NCI-H128 (cell line): ENCODE measurements around the gene FDPS.
"Not testable (repeated sequence)": the region's sequence is repeated elsewhere in the genome, so short reads cannot be mapped to it uniquely, and the experiment has no call there.

Experiments
- DNase-seq: peaks from one replicate; lab custom pipeline; 2025; ENCODE audit not compliant: unreplicated experiment; lab: John Stamatoyannopoulos, UW

Gene FDPS

DNA sequence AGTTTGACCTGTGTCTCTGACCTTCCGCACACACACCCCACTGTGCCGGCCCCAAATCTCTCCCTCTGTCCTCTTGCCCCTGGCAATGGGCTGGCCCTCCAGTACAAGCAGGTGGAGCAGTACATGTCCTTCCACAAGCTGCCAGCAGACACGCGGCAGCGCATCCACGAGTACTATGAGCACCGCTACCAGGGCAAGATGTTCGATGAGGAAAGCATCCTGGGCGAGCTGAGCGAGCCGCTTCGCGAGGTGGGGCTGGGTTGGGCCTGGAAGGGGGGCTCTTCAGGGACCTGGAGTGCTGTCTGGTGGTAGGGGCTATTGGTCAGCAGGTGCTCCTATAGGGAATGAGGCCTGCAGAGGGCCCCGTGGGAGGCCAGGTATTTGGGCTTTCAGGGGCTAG is 23.6 kb upstream of the FDPS start:
- DNase-seq, result no peak

DNA sequence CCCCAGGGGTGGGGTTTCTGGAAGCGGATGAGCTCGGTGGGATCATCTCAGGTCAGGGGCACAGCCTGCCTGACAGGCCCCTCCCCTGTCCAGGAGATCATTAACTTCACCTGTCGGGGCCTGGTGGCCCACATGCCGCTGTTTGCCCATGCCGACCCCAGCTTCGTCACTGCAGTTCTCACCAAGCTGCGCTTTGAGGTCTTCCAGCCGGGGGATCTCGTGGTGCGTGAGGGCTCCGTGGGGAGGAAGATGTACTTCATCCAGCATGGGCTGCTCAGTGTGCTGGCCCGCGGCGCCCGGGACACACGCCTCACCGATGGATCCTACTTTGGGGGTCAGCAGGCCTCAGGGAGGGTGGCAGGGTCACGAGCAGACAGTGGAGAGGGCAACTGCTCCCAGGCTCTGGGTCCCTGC is 23.0 kb upstream of the FDPS start:
- no peak for DNase-seq

DNA sequence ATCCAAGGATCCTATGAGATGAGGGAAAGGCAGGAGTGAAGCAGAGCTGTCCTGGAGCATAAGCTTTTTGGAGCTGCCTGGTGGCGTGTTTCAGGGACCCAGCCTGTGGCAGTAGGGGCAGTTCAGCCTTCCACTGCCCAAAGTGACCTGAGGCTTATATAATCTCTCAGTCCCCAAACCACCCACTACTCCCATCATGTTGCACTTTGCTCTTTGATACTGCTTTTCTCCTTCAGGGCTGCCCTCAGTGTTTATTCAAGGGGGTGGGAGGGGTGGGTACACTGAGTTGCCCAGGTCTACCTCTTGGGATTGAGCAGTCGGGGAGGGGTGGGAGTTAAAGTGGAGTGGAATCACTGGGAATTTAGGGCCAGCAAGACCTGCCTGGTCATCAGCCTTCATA is 22.1 kb upstream of the FDPS start:
- DNase-seq, result no peak

DNA sequence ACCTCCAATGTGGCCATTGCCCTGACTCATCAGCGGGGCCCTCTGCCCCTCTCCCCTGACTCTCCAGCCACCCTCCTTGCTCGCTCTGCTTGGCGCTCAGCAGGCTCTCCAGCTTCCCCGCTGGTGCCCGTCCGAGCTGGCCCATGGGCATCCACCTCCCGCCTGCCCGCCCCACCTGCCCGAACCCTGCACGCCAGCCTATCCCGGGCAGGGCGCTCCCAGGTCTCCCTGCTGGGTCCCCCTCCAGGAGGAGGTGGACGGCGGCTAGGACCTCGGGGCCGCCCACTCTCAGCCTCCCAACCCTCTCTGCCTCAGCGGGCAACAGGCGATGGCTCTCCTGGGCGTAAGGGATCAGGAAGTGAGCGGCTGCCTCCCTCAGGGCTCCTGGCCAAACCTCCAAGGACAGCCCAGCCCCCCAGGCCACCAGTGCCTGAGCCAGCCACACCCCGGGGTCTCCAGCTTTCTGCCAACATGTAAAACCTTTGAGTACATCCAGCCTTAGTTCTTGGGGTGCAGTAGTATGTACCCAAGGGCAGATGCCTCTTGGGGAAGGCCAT is 20.6 kb upstream of the FDPS start:
- no peak for DNase-seq

DNA sequence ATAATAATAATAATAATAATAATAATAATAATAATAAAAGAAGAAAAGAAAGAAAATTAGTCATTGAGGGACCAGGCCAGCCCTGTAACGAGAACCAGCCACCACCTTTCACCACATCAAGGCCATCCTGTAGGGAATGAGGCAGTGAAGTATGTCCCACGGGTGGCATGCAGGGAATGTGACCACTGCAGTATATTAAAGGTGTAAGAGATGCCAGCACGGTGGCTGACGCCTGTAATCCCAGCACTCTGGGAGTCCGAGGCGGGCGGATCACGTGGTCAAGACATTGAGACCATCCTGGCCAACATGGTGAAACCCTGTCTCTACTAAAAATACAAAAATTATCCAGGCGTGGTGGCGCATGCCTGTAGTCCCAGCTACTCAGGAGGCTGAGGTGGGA is 17.7 kb upstream of the FDPS start:
- not testable (repeated sequence) for DNase-seq

DNA sequence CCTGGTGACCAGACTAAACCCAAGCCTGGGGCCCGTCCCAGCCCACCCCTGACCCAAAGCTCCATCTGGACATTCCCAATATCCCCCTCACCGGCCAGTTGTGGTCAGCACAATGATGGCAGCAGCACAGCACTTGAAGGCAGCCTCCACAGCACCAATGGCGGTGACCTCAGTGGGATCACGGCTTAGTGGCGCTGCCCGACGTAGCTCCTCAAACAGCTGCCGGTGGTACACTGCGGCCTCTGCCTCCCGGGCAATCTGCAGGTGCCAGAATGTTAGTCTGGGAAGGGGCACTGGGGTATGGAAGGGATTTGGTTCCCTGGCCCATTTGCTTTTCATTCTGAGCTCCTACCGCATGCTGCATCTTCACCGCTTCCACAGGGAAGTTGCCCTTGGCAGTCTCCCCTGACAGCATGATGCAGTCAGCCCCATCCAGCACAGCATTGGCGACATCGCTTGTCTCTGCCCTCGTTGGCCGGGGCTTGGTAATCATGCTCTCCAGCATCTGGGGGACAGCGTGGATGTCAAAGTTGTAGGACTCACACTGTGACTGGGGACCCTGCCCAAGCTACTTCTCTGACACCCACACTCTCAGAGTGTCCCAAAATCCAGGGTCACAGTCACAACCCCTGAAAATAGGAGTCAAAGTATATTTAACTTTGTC is 15.4 kb upstream of the FDPS start:
- no peak for DNase-seq

DNA sequence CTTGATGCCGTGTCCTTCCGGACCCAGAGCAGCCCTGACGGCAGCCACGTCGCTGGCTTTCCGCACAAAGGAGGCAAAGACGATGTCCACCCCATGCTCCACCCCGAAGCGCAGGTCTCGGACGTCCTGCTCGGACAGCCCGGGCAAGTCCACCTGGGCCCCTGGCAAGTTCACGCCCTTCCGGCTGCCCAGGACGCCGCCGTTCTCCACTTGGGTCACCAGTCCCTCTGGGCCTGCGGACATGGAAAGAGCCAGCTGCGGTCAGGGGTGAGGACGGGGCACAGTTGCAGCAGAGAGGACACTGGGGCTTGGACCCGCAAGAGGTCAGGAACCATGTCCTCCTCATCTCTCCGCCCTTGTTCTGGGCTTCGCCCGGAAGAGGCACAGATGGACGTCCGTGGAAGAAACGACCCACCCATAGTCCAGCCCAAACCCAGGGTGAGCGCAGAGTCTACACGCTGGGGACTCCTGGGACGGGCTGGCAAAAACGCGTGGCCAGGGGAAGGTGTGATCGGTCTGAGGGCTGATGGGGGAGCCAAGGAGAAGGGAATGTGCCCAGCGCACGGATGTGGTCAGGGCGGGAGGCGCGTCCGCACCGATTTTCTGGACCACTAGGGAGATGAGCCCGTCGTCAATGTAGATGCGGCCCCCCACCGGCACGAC is 14.0 kb upstream of the FDPS start:
- no peak for DNase-seq

DNA sequence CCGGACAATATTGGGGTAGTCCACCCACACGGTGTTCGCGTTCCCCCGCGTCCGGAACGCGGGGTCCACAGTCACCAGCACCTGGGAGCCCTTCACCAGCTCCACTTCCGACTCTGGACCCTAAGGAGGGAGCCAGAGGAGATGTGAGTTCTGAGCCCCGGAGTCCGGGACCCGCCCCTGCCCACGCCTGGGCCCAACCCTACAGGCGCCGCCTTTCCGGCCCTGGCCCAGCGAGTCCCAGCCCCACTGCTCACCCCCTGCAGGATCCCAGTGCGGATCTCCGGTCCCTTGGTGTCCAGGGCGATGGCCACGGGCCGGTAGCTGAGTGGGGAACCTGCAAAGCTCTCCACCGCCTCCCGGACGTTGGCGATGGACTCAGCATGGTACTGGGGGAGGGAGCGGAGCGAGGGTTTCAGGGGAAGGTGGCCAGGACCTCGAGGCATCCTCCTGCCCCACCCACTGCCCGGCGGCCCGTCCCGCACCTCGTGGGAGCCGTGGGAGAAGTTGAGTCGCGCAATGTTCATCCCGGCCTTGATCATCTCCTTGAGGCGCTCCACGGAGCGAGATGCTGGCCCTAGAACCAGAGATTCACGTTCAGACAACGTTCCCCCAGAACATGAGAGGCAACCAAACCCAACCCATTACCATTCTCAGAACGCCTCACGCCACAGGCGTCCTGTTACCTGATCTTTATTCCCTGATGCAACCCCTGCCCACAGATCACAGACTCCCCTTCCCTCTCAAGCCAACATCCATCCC is 13.3 kb upstream of the FDPS start:
- DNase-seq, result no peak

DNA sequence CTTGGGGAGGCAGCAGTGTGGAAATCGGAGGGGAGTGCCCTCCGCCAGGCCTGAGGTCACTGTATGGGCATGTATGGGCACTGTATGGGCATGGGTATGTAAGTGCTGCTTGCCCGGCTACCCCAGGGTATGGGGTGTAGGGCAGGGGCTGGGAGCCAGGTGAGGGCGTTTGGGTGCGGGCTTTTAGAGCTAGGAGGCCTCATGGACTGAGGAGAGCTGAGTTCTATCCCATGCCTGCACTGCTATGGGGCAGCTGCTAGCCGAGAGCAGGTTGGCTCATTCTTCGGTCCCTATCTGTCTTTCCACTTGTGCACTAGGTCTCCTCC is 12.8 kb upstream of the FDPS start:
- DNase-seq, result no peak

DNA sequence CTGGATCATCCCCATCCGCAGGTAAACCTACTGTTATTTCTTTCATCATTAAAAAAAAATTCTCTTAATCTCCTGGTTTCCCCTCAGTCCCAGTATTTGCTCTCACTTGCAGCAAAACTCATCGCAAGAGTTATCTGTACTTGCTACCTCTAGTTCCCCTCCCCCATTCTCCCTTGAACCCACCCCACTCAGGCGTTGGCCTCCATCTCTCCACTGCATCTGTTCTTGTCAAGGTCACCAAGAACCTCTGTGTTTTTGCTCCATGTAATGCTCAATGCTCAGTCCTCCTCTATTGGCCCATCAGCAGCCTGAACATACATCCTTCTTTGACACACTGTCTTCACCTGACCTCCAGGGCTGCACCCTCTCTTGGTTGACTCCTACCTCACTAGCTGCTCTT is 12.0 kb upstream of the FDPS start:
- no peak for DNase-seq

DNA sequence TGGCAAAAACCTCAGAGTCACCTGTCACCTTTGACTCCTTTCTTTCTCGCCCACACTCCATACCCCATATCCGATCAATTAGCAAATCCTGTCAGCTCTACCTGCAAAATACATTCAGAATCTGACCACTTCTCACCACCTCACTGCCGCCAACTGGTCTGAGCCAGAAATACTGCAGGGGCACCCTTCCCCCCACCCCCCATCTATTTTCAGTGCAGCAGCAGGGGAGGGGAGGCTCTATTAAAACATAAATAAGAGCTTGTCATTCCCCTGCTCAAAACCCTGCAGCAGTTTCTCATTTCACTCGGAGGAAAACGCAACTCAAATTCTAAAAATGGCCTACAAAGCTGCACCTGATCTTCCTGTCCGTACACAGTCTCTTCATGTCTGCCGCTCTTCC is 11.3 kb upstream of the FDPS start:
- DNase-seq, result no peak

DNA sequence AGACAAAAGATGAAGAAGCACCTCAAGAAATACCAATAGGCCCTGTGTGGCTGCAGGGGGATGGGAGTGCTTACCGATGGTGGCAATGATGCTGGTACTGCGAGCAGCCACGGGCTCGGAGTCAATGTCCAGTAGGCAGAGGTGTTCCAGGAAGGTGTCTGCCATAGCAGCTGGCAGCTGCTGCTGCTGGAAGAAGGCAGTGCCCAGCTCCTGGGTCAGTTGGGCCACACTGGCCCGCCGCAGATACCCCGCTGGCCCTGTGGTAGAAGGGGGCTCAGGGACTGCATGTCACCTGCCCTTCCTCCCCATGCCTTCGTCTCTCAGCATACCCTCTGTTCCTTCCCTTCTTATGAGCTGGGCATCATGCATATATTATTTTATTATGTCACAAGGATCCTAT is 8.6 kb upstream of the FDPS start:
- DNase-seq, result no peak

DNA sequence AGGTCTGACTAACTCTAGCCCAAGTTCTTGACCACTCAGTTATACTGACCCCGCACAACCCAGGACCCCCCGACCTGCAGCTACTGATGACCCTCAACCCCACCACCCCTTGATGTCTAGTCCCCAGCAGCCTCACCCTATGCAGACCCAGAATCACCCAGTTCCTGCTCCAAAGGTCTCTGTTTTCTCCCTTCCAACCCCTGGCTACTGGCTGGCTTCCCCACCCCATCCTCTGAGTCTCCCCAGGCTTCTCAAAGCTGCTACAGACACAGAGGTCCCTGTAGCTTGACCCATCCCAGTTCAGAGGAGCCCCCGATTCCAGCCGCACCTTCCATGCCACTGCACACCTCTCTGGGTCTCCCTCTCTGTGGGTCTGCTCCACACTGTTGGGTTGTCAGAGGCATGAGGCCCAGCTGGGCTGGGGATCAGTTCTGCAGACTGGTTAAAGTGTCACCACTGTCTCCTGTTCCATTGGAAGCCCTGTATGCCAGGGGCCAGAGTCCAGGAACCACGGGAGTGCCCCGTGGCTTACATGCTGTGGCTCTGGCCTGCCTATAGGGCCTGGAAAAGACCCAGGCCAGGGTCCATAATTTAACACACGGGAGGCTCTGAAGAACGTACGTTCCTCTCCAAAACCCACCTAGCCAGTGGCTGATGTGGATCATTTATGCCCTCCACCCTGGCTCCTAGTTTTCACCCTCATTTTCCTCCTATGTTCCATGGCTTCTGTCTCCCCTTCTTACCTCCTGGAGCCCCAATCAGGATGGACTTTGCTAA is 7.9 kb upstream of the FDPS start:
- no peak for DNase-seq

DNA sequence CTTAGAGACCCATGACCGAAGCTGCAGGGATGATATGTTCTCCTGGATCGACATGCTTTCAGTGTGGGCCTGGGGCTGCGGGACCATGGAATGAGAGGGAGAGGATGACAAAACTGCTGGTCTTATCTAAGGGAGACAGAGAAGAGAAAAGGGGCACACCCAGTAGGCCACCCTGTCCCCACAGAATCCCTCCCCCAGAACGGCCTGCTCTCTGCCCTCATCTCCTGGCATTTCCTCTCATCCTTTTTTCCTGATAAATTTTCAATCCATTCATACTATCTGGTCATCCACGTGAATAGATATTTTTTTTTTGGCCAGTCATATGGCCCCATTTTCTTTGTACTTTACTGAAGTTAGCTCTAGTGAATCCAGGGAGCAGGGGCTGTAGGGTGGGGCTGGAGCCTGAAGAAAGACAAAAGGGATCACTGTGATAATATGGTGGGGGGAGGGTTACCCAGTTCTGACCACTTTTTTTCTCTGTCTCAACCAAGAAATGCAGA is 7.3 kb upstream of the FDPS start, which contains the start of gene PKLR:
TSS of gene PKLR (minus strand) at position 97 of the 500 bp plus-strand sequence. CDS start at position 54, 43 bp downstream.
- no peak for DNase-seq

DNA sequence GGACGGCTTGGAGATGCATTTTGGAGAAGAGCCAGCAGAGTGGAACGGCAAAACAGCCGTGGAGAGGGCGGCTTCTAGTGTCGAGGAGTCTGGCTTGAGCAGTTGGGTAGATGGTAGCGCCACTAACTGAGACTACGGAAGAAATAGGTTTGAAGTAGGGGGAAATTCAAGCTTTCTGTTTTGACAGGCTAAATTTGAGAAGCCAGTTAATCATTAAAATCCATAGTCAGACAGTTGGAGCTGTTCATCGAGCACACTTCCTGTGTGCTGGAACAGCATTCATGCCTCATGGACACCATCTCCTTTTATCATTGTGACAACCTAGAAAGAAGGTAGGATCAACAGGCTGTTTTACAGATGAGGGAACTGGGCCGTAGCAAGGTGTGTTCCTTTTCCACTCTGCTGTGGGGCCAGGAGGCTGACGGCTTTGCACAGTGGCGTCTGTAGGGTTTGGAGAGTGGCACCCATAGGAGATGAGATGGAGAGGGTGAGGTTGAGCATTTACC is 4.1 kb upstream of the FDPS start:
- no peak for DNase-seq

DNA sequence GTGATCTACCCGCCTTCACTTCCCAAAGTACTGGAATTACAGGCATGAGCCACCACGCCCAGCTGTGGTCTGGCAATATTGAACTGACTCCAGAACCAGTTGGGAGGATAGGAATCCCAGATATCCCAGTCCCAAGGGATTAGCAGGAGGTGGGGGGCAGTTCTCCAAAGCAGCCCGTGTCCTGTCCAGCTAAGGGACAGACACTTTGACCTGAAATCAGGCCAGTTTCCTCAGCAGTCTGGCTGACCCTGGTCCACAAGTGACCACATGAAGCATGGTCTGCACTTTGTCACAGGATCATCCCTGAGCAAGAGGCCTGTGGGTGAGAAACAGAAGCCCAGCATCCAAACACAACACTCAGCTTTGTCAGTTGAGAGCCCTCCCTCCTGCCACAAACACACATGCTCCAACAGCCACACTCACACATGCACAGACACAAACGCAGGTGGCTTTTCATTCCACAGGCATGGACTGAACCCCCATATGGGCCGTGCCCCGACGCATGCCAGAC is 2.7 kb upstream of the FDPS start:
- no peak for DNase-seq

DNA sequence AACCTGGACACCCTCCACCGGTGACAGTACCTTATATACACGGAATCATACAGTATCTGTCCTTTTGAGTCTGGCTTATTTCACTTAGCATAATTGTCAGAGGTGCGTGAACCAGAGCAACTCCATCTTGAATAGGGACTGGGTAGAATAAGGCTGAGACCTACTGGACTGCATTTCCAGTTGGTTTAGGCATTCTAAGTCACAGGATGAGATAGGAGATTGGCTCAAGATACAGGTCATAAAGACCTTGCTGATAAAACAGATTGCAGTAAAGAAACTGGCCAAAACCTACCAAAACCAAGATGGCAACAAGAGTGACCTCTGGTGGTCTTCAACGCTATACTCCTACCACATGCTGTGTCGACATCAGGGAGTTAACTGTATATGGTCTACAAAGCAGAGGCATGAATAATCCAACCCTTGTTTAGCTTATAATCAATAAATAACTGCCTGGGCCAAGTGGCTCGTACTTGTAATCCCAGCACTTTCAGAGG is 1.4 kb upstream of the FDPS start:
- no peak for DNase-seq

DNA sequence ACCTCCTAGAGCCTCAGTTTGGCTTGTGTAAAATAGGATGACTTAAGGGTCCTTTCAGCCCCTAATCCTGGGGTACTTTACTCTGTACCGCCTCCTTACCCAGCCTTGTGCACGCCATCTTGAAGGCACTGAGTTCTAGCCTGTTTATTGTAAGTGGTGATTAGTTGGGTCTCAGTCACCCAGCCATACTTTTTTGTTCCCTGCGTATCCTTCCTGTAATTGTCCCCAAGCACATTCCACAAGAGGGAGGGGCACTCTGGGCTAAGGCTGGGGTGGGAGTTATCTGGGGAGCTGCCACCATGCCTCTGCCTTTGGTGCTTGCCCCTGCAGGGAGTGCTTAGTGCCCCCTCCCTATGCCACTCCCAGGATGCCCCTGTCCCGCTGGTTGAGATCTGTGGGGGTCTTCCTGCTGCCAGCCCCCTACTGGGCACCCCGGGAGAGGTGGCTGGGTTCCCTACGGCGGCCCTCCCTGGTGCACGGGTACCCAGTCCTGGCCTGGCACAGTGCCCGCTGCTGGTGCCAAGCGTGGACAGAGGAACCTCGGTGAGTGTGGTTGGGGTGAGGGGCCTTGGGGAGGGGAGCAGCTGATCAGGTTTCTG is 856 bp downstream of the FDPS start:
- DNase-seq, result no peak

DNA sequence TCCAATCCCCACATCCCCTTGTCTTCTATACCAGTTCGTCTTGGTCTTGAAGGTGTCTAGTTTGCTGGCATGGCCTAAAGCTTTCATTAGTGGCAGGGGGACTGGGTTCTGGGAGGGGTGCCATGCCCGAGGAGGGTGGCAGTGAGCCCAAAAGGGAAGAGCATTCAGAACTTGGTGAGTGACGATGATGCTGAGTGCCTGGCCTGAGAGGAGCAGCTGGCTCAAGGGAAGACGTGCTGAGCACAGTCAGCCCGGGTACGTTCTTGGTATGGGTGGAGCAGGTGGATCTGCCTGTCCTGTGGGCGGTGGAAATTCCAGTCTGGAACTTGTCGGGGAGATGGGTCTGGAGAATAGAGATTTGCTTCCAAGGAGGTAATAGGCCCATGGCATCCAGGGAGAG is 4.6 kb downstream of the FDPS start:
- DNase-seq, result no peak

DNA sequence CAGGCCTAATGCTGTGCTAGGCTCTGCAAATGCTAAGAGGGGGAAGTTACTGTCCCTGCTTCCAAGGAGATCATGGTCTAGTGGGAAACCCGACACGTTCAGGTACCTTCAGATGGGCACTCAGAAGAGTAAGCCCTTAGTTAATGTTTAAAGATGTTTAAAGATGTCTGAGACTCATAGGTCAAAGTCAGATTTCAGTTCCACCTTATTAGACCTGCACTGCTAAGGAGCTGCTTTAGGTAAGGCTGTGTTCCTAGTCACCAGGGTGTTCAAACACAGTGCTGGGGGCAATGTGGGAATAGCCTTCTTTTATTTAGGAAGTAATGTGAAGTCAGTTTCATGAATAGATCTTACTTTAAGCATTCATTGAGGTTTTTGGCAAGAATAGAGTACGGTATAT is 8.3 kb downstream of the FDPS start:
- DNase-seq, result no peak
